Glutamatergic neuron (in vitro differentiated cells): Measurements from ENCODE around the gene SLC5A3. TPM values are rescaled to one million over a fixed set of nuclear protein-coding genes. Genes with fewer than 3 reads are reported as not detected.

Experiments used
- DNase-seq: peaks from one replicate; pipeline ENCODE4 v3.0.0; 2022
- H3K27ac Mint-ChIP-seq: one replicate; pipeline ENCODE4 v1.8.0; 2020; ENCODE audit warnings: mild to moderate bottlenecking, mixed read lengths, inconsistent platforms; ENCODE audit not compliant: unreplicated experiment
- H3K27me3 Mint-ChIP-seq: one replicate; pipeline ENCODE4 v1.8.0; 2020; ENCODE audit warnings: mild to moderate bottlenecking, moderate library complexity, mixed read lengths, inconsistent platforms; ENCODE audit not compliant: unreplicated experiment
- H3K36me3 Mint-ChIP-seq: one replicate; pipeline ENCODE4 v1.8.0; 2020; ENCODE audit warnings: mild to moderate bottlenecking, mixed read lengths, inconsistent platforms; ENCODE audit not compliant: unreplicated experiment
- H3K4me1 Mint-ChIP-seq: one replicate; pipeline ENCODE4 v1.8.0; 2020; ENCODE audit warnings: mild to moderate bottlenecking, low read depth, mixed read lengths, inconsistent platforms; ENCODE audit not compliant: unreplicated experiment
- H3K4me3 Mint-ChIP-seq: one replicate; pipeline ENCODE4 v1.8.0; 2020; ENCODE audit warnings: mild to moderate bottlenecking, mixed read lengths, inconsistent platforms; ENCODE audit not compliant: unreplicated experiment
- H3K9me3 Mint-ChIP-seq: one replicate; pipeline ENCODE4 v1.8.0; 2020; ENCODE audit warnings: mild to moderate bottlenecking, moderate library complexity, mixed read lengths, inconsistent platforms; ENCODE audit not compliant: unreplicated experiment
- total RNA-seq: library from RNA; stranded (reverse); fragmentation: NEBNext Ultra II Directional; extraction: Animal tissue kit (Norgen Biotek cat#: 25700); gene quantifications from one replicate; pipeline ENCODE4 v1.2.1, GENCODE V29; 2021; ENCODE audit not compliant: unreplicated experiment
- TF ChIP-seq, protein P1 (sequence below): fragments of 200-600 bp; sonication (generic); IDR thresholded peaks from one replicate; pipeline ENCODE4 v1.5.0; 2021; ENCODE audit not compliant: partially characterized antibody, unreplicated experiment

Gene SLC5A3
- total RNA-seq, 1 donor from 2014 or later, result 5.5 TPM

DNA sequence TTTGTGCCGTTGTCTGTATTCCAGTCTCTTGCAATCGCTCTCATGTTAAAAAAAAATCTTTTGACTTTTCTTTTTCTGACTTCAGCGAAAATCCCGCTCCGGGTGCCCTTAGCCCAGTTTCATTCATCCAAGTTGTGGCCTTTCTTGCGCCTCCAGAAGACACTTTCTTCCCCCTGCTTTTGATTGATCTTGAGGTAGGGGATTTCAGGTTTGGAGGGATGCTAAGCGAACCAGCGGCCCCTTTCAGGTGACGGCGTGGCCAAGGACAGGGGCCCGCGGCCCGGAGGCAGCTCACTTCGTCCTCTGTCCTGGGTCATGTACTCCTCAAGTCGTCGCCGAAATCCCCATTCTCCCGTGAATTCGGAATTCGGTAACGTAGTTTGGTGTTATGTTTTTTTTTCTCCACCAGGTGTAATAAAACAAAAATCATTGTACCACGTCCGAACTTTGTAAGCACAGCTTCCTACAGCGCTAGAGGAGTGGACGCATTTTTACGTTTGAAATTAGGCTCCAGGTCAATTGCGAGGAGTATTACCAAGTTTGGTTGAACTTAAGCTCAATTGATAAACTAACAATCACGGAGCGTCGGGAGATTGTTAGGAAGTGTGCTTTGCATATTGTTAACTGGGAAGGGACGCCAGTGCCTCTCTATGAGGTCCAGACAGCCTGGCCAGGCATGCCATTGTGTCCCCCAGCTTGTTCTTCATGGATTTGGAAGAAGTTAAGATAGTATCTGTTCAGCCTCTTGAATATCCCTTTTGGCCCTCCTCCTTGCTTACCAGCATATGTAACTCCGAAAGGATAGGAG is 1.1 kb downstream of the SLC5A3 start:
- Mint-ChIP-seq H3K27ac (peak overlapping the region; percentile 75), H3K9me3 (peaks cover 9% of the 10 kb centered on the region), H3K27me3 (peaks cover 10% of the 10 kb centered on the region), H3K36me3 (no peaks in the 10 kb centered on the region), H3K4me3 (peak overlapping the region; percentile 95), H3K4me1 (peaks cover 8% of the 10 kb centered on the region)
- TF ChIP-seq, protein P1, sequence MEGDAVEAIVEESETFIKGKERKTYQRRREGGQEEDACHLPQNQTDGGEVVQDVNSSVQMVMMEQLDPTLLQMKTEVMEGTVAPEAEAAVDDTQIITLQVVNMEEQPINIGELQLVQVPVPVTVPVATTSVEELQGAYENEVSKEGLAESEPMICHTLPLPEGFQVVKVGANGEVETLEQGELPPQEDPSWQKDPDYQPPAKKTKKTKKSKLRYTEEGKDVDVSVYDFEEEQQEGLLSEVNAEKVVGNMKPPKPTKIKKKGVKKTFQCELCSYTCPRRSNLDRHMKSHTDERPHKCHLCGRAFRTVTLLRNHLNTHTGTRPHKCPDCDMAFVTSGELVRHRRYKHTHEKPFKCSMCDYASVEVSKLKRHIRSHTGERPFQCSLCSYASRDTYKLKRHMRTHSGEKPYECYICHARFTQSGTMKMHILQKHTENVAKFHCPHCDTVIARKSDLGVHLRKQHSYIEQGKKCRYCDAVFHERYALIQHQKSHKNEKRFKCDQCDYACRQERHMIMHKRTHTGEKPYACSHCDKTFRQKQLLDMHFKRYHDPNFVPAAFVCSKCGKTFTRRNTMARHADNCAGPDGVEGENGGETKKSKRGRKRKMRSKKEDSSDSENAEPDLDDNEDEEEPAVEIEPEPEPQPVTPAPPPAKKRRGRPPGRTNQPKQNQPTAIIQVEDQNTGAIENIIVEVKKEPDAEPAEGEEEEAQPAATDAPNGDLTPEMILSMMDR, result peak; percentile 39
- no peak for DNase-seq

DNA sequence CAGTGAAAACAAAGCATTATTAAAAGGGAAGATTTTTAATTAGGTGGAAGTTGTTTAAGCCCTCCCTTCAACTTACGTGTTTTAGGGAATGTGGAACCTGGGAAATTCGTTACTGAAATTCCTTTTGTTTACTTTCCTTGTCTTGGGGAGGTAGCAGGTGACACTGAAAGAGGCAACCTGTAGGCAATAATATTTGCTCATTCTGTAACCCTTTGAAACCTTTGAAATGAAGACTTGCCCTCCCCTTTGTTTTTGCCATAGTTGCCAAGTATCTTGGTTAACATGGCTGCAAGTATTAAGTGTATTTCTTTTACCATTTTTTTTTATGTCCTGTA is 1.7 kb downstream of the SLC5A3 start:
- TF ChIP-seq, protein P1, result no peak
- H3K9me3 Mint-ChIP-seq, result peaks cover 9% of the 10 kb centered on the region
- H3K4me1 Mint-ChIP-seq, result peaks cover 8% of the 10 kb centered on the region
- H3K27ac Mint-ChIP-seq, result no peak overlapping the region
- no peaks in the 10 kb centered on the region for H3K36me3 Mint-ChIP-seq
- no peak for DNase-seq
- H3K27me3 Mint-ChIP-seq, result peaks cover 10% of the 10 kb centered on the region
- H3K4me3 Mint-ChIP-seq, result peak overlapping the region; percentile 95

DNA sequence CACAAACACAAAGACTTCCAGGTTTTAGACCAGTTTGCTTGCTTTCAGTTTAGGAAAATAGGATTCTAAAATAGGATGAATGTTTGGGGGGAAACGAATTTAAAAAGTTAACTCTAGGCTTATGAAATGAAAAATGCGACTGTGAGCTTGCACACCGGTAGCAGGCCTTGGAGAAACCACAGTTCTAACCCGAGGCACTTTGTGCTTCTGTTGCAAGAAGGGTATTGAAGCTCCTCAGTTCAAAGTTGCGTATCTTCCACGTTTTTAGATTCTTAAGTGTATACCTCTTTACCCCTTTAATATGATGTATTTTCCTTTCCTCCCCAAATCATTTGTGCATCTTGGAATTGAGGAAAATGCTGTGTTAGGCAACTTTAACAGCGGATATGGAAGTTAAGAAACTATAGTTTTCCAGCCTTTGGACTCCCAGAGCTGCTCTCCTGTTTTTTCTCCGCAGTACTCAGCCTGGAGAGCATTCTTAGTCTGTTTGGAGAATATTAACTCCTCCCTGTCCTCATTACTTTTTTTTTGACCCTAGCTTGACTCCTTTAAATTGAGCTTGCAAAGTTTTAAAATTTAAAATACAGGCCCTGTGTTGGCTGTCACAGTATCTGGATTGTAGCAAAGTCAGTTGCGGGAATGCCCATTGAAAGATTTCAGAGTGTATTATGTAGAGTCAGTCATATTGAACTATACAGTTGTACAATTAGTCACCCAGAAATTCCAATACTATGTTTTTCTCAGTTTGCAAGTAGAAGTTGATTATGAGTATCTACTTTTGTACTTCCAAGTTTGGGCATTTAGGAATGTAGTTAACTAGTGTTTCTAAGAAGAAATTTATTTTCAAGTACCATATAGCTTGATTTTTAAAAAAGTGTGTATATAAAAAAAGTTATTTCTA is 2.6 kb downstream of the SLC5A3 start:
- Mint-ChIP-seq H3K27me3 (peaks cover 10% of the 10 kb centered on the region), H3K27ac (no peak overlapping the region), H3K36me3 (no peaks in the 10 kb centered on the region), H3K4me3 (peak overlapping the region; percentile 28), H3K4me1 (peaks cover 8% of the 10 kb centered on the region), H3K9me3 (peaks cover 9% of the 10 kb centered on the region)
- TF ChIP-seq, protein P1, result no peak
- no peak for DNase-seq

DNA sequence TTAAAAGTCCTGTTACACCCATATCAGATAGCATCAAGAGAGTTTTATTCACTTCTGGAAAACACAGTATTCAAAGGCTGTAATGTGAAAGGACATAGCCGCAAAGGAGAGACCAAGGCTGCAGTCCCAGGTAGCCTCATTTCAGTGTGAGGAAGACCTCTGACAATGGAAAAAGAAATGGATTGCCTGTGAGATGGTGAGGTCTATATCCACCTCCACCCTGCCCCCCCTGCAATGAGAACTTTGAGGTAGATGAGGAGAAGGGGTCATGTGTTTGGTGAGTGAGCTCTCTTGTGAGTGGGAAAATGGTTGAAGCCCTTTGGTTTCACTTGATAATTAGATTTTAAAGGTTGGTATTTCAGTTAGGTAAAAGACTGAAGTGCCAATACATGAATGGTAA is 3.5 kb downstream of the SLC5A3 start:
- Mint-ChIP-seq H3K9me3 (peaks cover 10% of the 10 kb centered on the region), H3K27me3 (peaks cover 10% of the 10 kb centered on the region), H3K36me3 (no peaks in the 10 kb centered on the region), H3K4me1 (peaks cover 8% of the 10 kb centered on the region), H3K27ac (no peak overlapping the region), H3K4me3 (no peak overlapping the region)
- no peak for DNase-seq
- TF ChIP-seq, protein P1, result no peak
